Measurements from ENCODE around the gene WWC1. TPM values are rescaled to one million over a fixed set of nuclear protein-coding genes. Genes with fewer than 3 reads are reported as not detected.

The WWC1 gene
- total RNA-seq, 1 donor from 2014 or later = 48.6 TPM

DNA sequence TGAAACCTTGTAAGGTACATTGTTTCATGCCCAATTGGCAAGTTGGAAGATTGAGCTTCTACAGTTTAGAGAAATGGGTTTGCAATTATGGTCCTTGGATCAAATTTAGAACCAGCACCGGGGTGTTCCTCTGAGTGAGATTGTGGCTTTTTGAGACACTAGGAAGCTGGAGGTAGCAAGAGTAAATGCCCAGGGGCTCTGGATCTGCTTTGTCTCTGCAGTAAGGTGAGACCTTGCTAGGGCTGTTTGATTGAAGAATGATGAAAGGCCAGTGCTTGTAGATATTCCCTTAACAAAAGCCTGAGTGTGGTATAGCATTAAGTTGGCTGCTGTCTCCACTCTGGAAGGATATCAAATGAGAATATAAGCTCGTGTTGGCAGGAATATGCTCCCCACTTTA, 36.0 kb downstream of the WWC1 start:
- no peak for DNase-seq (ENCODE audit: low read depth)
- no peak overlapping the region for H3K27ac Mint-ChIP-seq (ENCODE audit: unreplicated experiment)
- H3K4me3 Mint-ChIP-seq (ENCODE audit: unreplicated experiment) = peak overlapping the region; percentile 0
- no peaks in the 10 kb centered on the region for H3K27me3 Mint-ChIP-seq (ENCODE audit: low read depth, unreplicated experiment)
- no peaks in the 10 kb centered on the region for H3K9me3 Mint-ChIP-seq (ENCODE audit: unreplicated experiment)
- Histone ChIP-seq H3K79me2 (ENCODE audit: insufficient read depth, low read length) (no peaks in the 10 kb centered on the region), H3K27me3 (ENCODE audit: insufficient read depth, low read length) (peaks cover 4% of the 10 kb centered on the region), H3K36me3 (ENCODE audit: insufficient read depth, low read length) (no peaks in the 10 kb centered on the region), H3K9ac (ENCODE audit: low read length) (no peak overlapping the region), H3K9me3 (ENCODE audit: insufficient read depth, low read depth, low read length) (no peaks in the 10 kb centered on the region), H2AFZ (ENCODE audit: low read depth, low read length) (no peak overlapping the region), H3K4me1 (ENCODE audit: insufficient read depth, low read length) (peaks cover 33% of the 10 kb centered on the region), H3K4me3 (ENCODE audit: insufficient read depth, low read depth, low read length) (no peak overlapping the region), H3K27ac (ENCODE audit: low read depth, low read length) (peak overlapping the region; percentile 2), H4K20me1 (ENCODE audit: insufficient read depth, low read length) (no peaks in the 10 kb centered on the region), H3K4me2 (ENCODE audit: low read length) (peak overlapping the region; percentile 39)
- no peak for FAIRE-seq
- H3K36me3 Mint-ChIP-seq (ENCODE audit: low read depth, unreplicated experiment) = no peaks in the 10 kb centered on the region
- H3K4me1 Mint-ChIP-seq (ENCODE audit: low read depth, unreplicated experiment) = peaks cover 60% of the 10 kb centered on the region
- no peak for TF ChIP-seq EZH2 (IDR thresholded peaks at IDR 0.05; ENCODE audit: insufficient read depth, low read length)
- TF ChIP-seq, protein P1, sequence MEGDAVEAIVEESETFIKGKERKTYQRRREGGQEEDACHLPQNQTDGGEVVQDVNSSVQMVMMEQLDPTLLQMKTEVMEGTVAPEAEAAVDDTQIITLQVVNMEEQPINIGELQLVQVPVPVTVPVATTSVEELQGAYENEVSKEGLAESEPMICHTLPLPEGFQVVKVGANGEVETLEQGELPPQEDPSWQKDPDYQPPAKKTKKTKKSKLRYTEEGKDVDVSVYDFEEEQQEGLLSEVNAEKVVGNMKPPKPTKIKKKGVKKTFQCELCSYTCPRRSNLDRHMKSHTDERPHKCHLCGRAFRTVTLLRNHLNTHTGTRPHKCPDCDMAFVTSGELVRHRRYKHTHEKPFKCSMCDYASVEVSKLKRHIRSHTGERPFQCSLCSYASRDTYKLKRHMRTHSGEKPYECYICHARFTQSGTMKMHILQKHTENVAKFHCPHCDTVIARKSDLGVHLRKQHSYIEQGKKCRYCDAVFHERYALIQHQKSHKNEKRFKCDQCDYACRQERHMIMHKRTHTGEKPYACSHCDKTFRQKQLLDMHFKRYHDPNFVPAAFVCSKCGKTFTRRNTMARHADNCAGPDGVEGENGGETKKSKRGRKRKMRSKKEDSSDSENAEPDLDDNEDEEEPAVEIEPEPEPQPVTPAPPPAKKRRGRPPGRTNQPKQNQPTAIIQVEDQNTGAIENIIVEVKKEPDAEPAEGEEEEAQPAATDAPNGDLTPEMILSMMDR (IDR thresholded peaks at IDR 0.05; ENCODE audit: insufficient read depth, low read depth, low read length) = no peak

DNA sequence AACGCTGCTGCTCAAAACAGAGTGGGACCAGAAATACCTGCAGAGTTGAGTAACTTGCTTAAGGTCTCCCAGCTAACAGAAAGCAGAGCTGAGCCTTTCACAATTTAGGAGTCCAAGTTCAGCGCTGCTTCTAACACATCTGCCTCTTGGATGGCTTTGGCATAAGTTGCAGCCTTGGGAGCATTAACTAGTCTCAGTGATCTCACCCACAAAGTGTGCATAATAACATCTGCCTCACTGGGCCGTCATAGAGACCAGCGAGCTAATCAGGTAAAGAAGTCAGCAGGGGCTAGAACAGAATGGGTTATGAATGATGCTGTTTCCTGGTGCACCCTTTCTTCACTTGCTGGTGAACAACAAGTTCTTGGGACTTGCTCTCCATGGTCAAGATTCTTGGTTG, 36.5 kb downstream of the WWC1 start:
- no peak overlapping the region for H3K9ac ChIP-seq (ENCODE audit: low read length)
- no peak overlapping the region for H3K4me3 ChIP-seq (ENCODE audit: insufficient read depth, low read depth, low read length)
- TF ChIP-seq, protein P1 (IDR thresholded peaks at IDR 0.05; ENCODE audit: insufficient read depth, low read depth, low read length) = no peak
- Mint-ChIP-seq H3K4me3 (ENCODE audit: unreplicated experiment) (no peak overlapping the region), H3K36me3 (ENCODE audit: low read depth, unreplicated experiment) (no peaks in the 10 kb centered on the region), H3K27ac (ENCODE audit: unreplicated experiment) (peak overlapping the region; percentile 80), H3K4me1 (ENCODE audit: low read depth, unreplicated experiment) (peaks cover 60% of the 10 kb centered on the region), H3K27me3 (ENCODE audit: low read depth, unreplicated experiment) (no peaks in the 10 kb centered on the region), H3K9me3 (ENCODE audit: unreplicated experiment) (no peaks in the 10 kb centered on the region)
- peak overlapping the region; percentile 2 for H3K27ac ChIP-seq (ENCODE audit: low read depth, low read length)
- H3K27me3 ChIP-seq (ENCODE audit: insufficient read depth, low read length) = peaks cover 4% of the 10 kb centered on the region
- FAIRE-seq (no peak), DNase-seq (ENCODE audit: low read depth) (peak; percentile 65)
- H3K9me3 ChIP-seq (ENCODE audit: insufficient read depth, low read depth, low read length) = no peaks in the 10 kb centered on the region
- no peaks in the 10 kb centered on the region for H4K20me1 ChIP-seq (ENCODE audit: insufficient read depth, low read length)
- H3K36me3 ChIP-seq (ENCODE audit: insufficient read depth, low read length) = no peaks in the 10 kb centered on the region
- no peak overlapping the region for H2AFZ ChIP-seq (ENCODE audit: low read depth, low read length)
- peaks cover 33% of the 10 kb centered on the region for H3K4me1 ChIP-seq (ENCODE audit: insufficient read depth, low read length)
- H3K79me2 ChIP-seq (ENCODE audit: insufficient read depth, low read length) = no peaks in the 10 kb centered on the region
- peak overlapping the region; percentile 39 for H3K4me2 ChIP-seq (ENCODE audit: low read length)

DNA sequence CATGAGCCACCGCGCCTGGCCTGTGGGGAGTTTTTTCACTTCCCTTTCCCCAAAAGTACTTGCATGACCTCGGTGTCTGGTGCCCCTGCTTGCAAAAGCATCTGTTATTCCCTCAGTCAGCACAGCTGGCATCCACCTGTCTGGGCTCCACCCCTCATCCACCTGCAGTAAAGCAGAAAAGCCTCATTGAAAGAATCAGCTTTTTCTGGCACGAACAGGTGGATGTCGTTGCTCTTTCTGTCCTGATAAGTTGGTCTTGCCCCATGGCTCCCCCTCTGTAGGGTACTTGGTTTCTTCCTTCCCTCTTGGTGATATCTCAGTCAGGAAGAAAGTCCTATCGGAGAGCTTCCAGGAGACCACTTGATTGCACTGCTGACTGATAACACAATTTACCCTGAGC, 37.4 kb downstream of the WWC1 start:
- no peak overlapping the region for H3K4me3 ChIP-seq (ENCODE audit: insufficient read depth, low read depth, low read length)
- H3K27ac Mint-ChIP-seq (ENCODE audit: unreplicated experiment) = peak overlapping the region; percentile 80

More for the DNA sequence above, 37.4 kb downstream of the WWC1 start:
- no peak overlapping the region for H3K27ac ChIP-seq (ENCODE audit: low read depth, low read length)
- peak overlapping the region; percentile 28 for H3K4me2 ChIP-seq (ENCODE audit: low read length)
- H3K9me3 Mint-ChIP-seq (ENCODE audit: unreplicated experiment) = no peaks in the 10 kb centered on the region
- no peaks in the 10 kb centered on the region for H3K36me3 Mint-ChIP-seq (ENCODE audit: low read depth, unreplicated experiment)
- H2AFZ ChIP-seq (ENCODE audit: low read depth, low read length) = no peak overlapping the region
- H3K9ac ChIP-seq (ENCODE audit: low read length) = no peak overlapping the region
- TF ChIP-seq, protein P1 (IDR thresholded peaks at IDR 0.05; ENCODE audit: insufficient read depth, low read depth, low read length) = no peak
- no peak for TF ChIP-seq EZH2 (IDR thresholded peaks at IDR 0.05; ENCODE audit: insufficient read depth, low read length)
- H3K4me1 ChIP-seq (ENCODE audit: insufficient read depth, low read length) = peaks cover 33% of the 10 kb centered on the region
- FAIRE-seq = no peak
- no peaks in the 10 kb centered on the region for H3K36me3 ChIP-seq (ENCODE audit: insufficient read depth, low read length)
- H3K27me3 ChIP-seq (ENCODE audit: insufficient read depth, low read length) = peaks cover 4% of the 10 kb centered on the region
- H3K9me3 ChIP-seq (ENCODE audit: insufficient read depth, low read depth, low read length) = no peaks in the 10 kb centered on the region
- H4K20me1 ChIP-seq (ENCODE audit: insufficient read depth, low read length) = peaks cover 3% of the 10 kb centered on the region
- no peak overlapping the region for H3K4me3 Mint-ChIP-seq (ENCODE audit: unreplicated experiment)
- no peaks in the 10 kb centered on the region for H3K27me3 Mint-ChIP-seq (ENCODE audit: low read depth, unreplicated experiment)
- DNase-seq (ENCODE audit: low read depth) = no peak
- H3K4me1 Mint-ChIP-seq (ENCODE audit: low read depth, unreplicated experiment) = peaks cover 68% of the 10 kb centered on the region
- peaks cover 3% of the 10 kb centered on the region for H3K79me2 ChIP-seq (ENCODE audit: insufficient read depth, low read length)
